KG1 (cell line): ENCODE results near the gene ANKRD23.
"Not testable (repeated sequence)": the region's sequence is repeated elsewhere in the genome, so short reads cannot be mapped to it uniquely, and the experiment has no call there.

Experiments
- DNase-seq: peaks from one replicate; lab custom pipeline; 2025; lab: John Stamatoyannopoulos, UW

Gene ANKRD23

GRCh38 chr2:96798733-96799622, 44.8 kb downstream of the ANKRD23 start:
- DNase-seq, result no peak

GRCh38 chr2:96797066-96797625, 46.7 kb downstream of the ANKRD23 start:
- DNase-seq, result no peak

GRCh38 chr2:96796497-96796896, 47.3 kb downstream of the ANKRD23 start:
- DNase-seq, result not testable (repeated sequence)

GRCh38 chr2:96795076-96795475, 48.7 kb downstream of the ANKRD23 start:
- no peak for DNase-seq

GRCh38 chr2:96792772-96793749, 50.8 kb downstream of the ANKRD23 start:
- no peak for DNase-seq

- no peak for DNase-seq
Measured at GRCh38 chr2:96789245-96789617, 54.6 kb downstream of the ANKRD23 start.

- no peak for DNase-seq
Measured at GRCh38 chr2:96788442-96789244, 55.2 kb downstream of the ANKRD23 start.
